ENCODE results near the gene S100Z. TPM values are rescaled to one million over a fixed set of nuclear protein-coding genes. Genes with fewer than 3 reads are reported as not detected.

The S100Z gene
- polyA plus RNA-seq (2013, experiment 1 of 2), result 0.48 TPM
- polyA plus RNA-seq (2013, experiment 2 of 2), result not detected

DNA sequence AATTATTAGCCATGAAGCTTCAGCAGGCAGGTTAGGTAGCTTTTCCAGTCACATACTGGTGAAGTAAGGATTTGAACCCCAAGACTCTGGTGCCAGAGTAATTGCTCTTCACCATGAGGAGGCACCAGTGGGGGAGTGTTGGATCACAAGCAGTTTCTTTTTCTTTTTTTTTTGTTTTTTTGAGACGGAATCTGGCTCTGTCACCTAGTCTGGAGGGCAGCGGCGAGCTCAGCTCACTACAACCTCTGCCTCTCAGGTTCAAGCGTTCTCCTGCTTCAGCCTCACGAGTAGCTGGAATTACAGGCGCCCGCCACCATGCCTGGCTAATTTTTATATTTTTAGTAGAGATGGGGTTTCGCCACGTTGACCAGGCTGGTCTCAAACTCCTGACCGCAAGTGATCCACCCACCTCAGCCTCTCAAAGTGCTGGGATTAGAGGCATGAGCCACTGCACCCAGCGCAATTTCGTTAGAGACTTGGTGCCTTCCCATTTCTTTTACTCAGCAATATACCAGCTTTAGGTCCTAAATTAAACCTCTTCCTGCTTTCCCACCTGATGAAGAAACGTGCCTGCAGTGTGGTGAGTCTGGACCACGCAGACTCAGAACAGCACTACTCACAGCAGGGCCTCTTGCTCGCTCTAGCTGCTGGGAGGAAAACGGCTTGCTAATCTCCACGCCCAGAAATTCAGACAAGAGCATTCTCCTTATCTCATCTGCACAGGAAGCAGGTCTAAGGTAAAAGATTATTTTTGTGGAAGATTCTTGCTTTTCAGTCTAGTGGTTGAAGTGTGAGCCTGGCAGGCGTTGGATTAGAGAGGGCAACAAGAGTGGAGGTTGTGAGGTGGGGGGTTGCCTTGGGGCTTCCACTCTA, at the start of gene S100Z:
Gene S100Z (plus strand): TSS at position 596 of the 873 bp plus-strand sequence. CDS start 25,346 bp downstream, outside the sequence.
- Histone ChIP-seq H3K4me3 (ENCODE audit: extremely low read depth, insufficient read depth, low read length, poor library complexity, severe bottlenecking) (no peak within 1 kb of the TSS), H3K36me3 (ENCODE audit: control insufficient read depth, insufficient read depth, low read length) (no peaks in the 10 kb centered on the region), H3K4me1 (ENCODE audit: control insufficient read depth, insufficient read depth, low read length, poor library complexity, severe bottlenecking) (peaks cover 18% of the 10 kb centered on the region), H3K27ac (ENCODE audit: low read depth, low read length, severe bottlenecking) (no peak within 1 kb of the TSS), H3K9me3 (ENCODE audit: control insufficient read depth, low read length) (peaks cover 7% of the 10 kb centered on the region)
- 81 to 88% methylated on average over 7 to 9 of the region's 18 CpGs for WGBS, 2 experiments (ENCODE audit: insufficient coverage in 2 of 2)

DNA sequence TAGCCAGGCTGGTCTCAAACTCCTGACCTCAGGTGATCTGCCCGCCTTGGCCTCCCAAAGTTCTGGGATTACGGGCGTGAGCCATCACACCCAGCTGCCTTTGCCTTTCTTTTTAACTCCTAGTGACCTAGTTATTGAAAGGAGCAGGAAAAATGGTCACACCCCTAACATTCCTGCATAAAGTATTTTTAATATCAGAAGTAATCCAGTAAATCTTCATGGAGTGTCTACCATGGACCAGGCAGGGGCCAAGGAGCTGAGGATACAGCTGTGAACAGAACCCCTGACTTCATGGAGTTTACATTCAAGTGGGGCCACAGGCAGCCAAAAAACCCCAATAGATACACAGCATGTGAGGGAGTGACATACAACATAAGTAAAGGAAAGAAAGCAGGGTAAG, 49.2 kb upstream of the S100Z start:
- H3K27ac ChIP-seq (ENCODE audit: low read depth, low read length, severe bottlenecking), result no peak overlapping the region
- H3K4me1 ChIP-seq (ENCODE audit: control insufficient read depth, insufficient read depth, low read length, poor library complexity, severe bottlenecking), result peaks cover 26% of the 10 kb centered on the region
- H3K36me3 ChIP-seq (ENCODE audit: control insufficient read depth, insufficient read depth, low read length), result no peaks in the 10 kb centered on the region
- no peak overlapping the region for H3K4me3 ChIP-seq (ENCODE audit: extremely low read depth, insufficient read depth, low read length, poor library complexity, severe bottlenecking)
- no peaks in the 10 kb centered on the region for H3K9me3 ChIP-seq (ENCODE audit: control insufficient read depth, low read length)
- 67 to 88% methylated on average over 1 to 3 of the region's 3 CpGs for WGBS, 2 experiments (ENCODE audit: insufficient coverage in 2 of 2)

DNA sequence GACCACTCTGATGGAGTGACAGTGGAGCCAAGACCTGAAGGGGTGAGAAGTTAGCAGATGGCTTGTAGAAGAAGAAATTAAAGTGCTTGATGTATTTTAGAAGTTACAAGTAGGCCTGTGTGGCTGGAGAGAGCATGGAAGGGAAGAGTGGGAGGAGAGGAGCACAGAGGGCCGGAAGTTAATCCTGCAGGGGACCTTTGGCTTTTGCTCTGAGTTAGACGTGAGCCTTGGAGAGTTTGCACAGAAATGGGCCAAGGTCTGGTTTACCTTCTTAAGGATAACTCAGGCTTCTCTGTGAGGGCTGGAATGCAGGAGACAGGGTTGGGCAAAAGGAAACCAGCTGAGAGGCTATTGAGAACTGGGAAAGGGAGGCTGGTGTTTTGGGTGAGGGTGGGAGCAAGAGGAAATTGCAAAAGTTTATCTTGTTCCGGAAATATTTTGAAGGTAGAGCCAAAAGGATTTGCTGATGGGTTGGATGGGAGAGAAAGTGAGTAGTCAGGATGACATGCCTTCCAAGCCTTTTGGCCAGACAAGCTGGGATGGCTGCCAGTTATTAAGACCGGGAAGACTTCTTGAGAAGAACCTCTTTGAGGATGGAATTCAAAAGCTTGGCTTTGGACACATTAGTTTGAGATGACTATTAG, 48.5 kb upstream of the S100Z start:
- Histone ChIP-seq H3K4me1 (ENCODE audit: control insufficient read depth, insufficient read depth, low read length, poor library complexity, severe bottlenecking) (peaks cover 31% of the 10 kb centered on the region), H3K4me3 (ENCODE audit: extremely low read depth, insufficient read depth, low read length, poor library complexity, severe bottlenecking) (no peak overlapping the region), H3K36me3 (ENCODE audit: control insufficient read depth, insufficient read depth, low read length) (no peaks in the 10 kb centered on the region), H3K27ac (ENCODE audit: low read depth, low read length, severe bottlenecking) (no peak overlapping the region), H3K9me3 (ENCODE audit: control insufficient read depth, low read length) (no peaks in the 10 kb centered on the region)
- 86 to 92% methylated on average over 3 of the region's 4 CpGs for WGBS, 2 experiments (ENCODE audit: insufficient coverage in 2 of 2)

DNA sequence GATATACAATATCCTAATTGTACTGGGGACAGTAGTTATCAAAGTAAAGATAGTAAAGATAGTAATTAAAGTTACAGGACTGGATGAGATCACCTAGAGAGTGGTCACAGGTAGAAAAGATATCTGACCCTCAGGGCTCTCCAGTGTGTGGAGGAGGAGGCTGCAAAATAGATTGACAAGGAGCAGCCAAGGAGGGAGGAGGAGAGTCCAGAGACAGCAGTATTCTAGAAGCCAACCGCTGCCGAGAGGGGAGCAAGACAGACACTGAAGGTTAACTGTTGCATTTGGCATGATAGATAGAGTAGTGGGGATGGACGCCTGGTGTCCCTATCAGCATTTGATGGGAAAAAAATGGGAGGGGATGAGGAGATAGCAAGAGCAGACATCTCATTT, 48.0 kb upstream of the S100Z start:
- no peak overlapping the region for H3K27ac ChIP-seq (ENCODE audit: low read depth, low read length, severe bottlenecking)
- no peak overlapping the region for H3K4me3 ChIP-seq (ENCODE audit: extremely low read depth, insufficient read depth, low read length, poor library complexity, severe bottlenecking)
- no peaks in the 10 kb centered on the region for H3K9me3 ChIP-seq (ENCODE audit: control insufficient read depth, low read length)
- no peaks in the 10 kb centered on the region for H3K36me3 ChIP-seq (ENCODE audit: control insufficient read depth, insufficient read depth, low read length)
- 91 to 93% methylated on average over 3 of the region's 3 CpGs for WGBS, 2 experiments (ENCODE audit: insufficient coverage in 2 of 2)
- peaks cover 33% of the 10 kb centered on the region for H3K4me1 ChIP-seq (ENCODE audit: control insufficient read depth, insufficient read depth, low read length, poor library complexity, severe bottlenecking)

DNA sequence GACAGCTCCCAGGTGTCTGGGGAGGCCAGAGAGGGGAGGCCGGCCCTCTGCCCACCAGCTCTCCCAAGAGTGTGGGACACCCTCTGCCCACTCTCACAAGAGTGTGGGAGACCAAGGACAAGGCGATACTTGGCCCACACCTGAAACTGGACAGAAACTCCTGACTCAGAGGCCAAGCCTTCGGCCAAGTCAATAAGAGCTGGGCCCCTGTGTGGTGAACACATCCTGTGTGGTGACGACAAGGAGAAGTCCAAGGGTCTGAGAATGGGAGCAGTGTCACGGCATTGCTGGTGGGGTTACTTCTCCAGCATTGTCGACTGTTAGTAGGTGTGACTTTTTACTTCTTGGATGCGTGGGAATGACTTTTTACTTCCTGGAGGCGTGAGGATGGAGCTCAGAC, 45.5 kb upstream of the S100Z start:
- Histone ChIP-seq H3K9me3 (ENCODE audit: control insufficient read depth, low read length) (no peaks in the 10 kb centered on the region), H3K4me3 (ENCODE audit: extremely low read depth, insufficient read depth, low read length, poor library complexity, severe bottlenecking) (no peak overlapping the region), H3K27ac (ENCODE audit: low read depth, low read length, severe bottlenecking) (no peak overlapping the region), H3K36me3 (ENCODE audit: control insufficient read depth, insufficient read depth, low read length) (no peaks in the 10 kb centered on the region), H3K4me1 (ENCODE audit: control insufficient read depth, insufficient read depth, low read length, poor library complexity, severe bottlenecking) (peaks cover 54% of the 10 kb centered on the region)
- WGBS, 2 experiments (ENCODE audit: insufficient coverage in 2 of 2), result 98 to 99% methylated on average over 5 to 7 of the region's 8 CpGs

GRCh38 chr5:76805821-76806505, 43.9 kb upstream of the S100Z start:
- peaks cover 4% of the 10 kb centered on the region for H3K9me3 ChIP-seq (ENCODE audit: control insufficient read depth, low read length)
- peak overlapping the region; percentile 21 for H3K4me3 ChIP-seq (ENCODE audit: extremely low read depth, insufficient read depth, low read length, poor library complexity, severe bottlenecking)
- H3K4me1 ChIP-seq (ENCODE audit: control insufficient read depth, insufficient read depth, low read length, poor library complexity, severe bottlenecking), result peaks cover 56% of the 10 kb centered on the region
- H3K27ac ChIP-seq (ENCODE audit: low read depth, low read length, severe bottlenecking), result peak overlapping the region; percentile 97
- H3K36me3 ChIP-seq (ENCODE audit: control insufficient read depth, insufficient read depth, low read length), result no peaks in the 10 kb centered on the region
- 25 to 27% methylated on average over 6 of the region's 7 CpGs for WGBS, 2 experiments (ENCODE audit: insufficient coverage in 2 of 2)

GRCh38 chr5:76807296-76807695, 42.5 kb upstream of the S100Z start:
- Histone ChIP-seq H3K36me3 (ENCODE audit: control insufficient read depth, insufficient read depth, low read length) (no peaks in the 10 kb centered on the region), H3K4me1 (ENCODE audit: control insufficient read depth, insufficient read depth, low read length, poor library complexity, severe bottlenecking) (peaks cover 45% of the 10 kb centered on the region), H3K4me3 (ENCODE audit: extremely low read depth, insufficient read depth, low read length, poor library complexity, severe bottlenecking) (peak overlapping the region; percentile 21), H3K27ac (ENCODE audit: low read depth, low read length, severe bottlenecking) (peak overlapping the region; percentile 97), H3K9me3 (ENCODE audit: control insufficient read depth, low read length) (peaks cover 8% of the 10 kb centered on the region)
- WGBS, 2 experiments (ENCODE audit: insufficient coverage in 2 of 2), result 11 to 15% methylated on average over 3 of the region's 3 CpGs

GRCh38 chr5:76808141-76808691, 41.6 kb upstream of the S100Z start:
- Histone ChIP-seq H3K4me1 (ENCODE audit: control insufficient read depth, insufficient read depth, low read length, poor library complexity, severe bottlenecking) (peaks cover 45% of the 10 kb centered on the region), H3K4me3 (ENCODE audit: extremely low read depth, insufficient read depth, low read length, poor library complexity, severe bottlenecking) (peak overlapping the region; percentile 5), H3K9me3 (ENCODE audit: control insufficient read depth, low read length) (peaks cover 8% of the 10 kb centered on the region), H3K36me3 (ENCODE audit: control insufficient read depth, insufficient read depth, low read length) (no peaks in the 10 kb centered on the region), H3K27ac (ENCODE audit: low read depth, low read length, severe bottlenecking) (peak overlapping the region; percentile 97)
- WGBS, 2 experiments (ENCODE audit: insufficient coverage in 2 of 2), result 8 to 10% methylated on average over 5 of the region's 5 CpGs

- peaks cover 48% of the 10 kb centered on the region for H3K4me1 ChIP-seq (ENCODE audit: control insufficient read depth, insufficient read depth, low read length, poor library complexity, severe bottlenecking)
- H3K36me3 ChIP-seq (ENCODE audit: control insufficient read depth, insufficient read depth, low read length), result no peaks in the 10 kb centered on the region
- WGBS, 2 experiments (ENCODE audit: insufficient coverage in 2 of 2), result 57 to 62% methylated on average over 3 of the region's 4 CpGs
- peaks cover 8% of the 10 kb centered on the region for H3K9me3 ChIP-seq (ENCODE audit: control insufficient read depth, low read length)
- no peak overlapping the region for H3K4me3 ChIP-seq (ENCODE audit: extremely low read depth, insufficient read depth, low read length, poor library complexity, severe bottlenecking)
- peak overlapping the region; percentile 29 for H3K27ac ChIP-seq (ENCODE audit: low read depth, low read length, severe bottlenecking)
Observed at GRCh38 chr5:76809141-76809540, 40.7 kb upstream of the S100Z start.

DNA sequence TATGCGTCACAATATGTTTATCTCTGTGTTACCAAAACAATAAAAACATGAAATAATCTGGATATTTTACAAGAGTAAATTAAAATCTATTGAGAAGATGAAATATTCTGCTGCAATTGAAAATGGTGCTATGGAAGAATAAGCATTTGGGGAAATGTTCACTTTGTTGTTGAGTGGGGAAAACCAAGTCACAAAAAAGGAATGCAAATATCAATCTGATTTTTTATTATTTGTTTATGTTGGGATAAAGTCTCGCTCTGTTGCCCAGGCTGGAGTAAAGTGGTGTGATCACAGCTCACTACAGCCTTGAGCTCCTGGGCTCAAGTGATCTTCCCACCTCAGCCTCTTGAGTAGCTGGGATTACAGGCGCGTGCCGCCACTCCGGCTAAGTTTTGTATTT, 39.6 kb upstream of the S100Z start:
- 98 to 100% methylated on average over 4 to 5 of the region's 6 CpGs for WGBS, 2 experiments (ENCODE audit: insufficient coverage in 2 of 2)
- Histone ChIP-seq H3K27ac (ENCODE audit: low read depth, low read length, severe bottlenecking) (no peak overlapping the region), H3K36me3 (ENCODE audit: control insufficient read depth, insufficient read depth, low read length) (no peaks in the 10 kb centered on the region), H3K4me3 (ENCODE audit: extremely low read depth, insufficient read depth, low read length, poor library complexity, severe bottlenecking) (no peak overlapping the region), H3K9me3 (ENCODE audit: control insufficient read depth, low read length) (peaks cover 8% of the 10 kb centered on the region), H3K4me1 (ENCODE audit: control insufficient read depth, insufficient read depth, low read length, poor library complexity, severe bottlenecking) (peaks cover 37% of the 10 kb centered on the region)
